K562 (cell line): ENCODE results near the gene TSPAN11.

Experiments
- BRD4 ChIP-seq: fragments of 200-600 bp; sonication (generic); IDR thresholded peaks from 2 replicates; pipeline ENCODE4 v1.6.1; 2017; ENCODE audit warnings: inconsistent platforms
- CREBBP ChIP-seq: IDR thresholded peaks from one replicate; pipeline ENCODE4 v1.6.1; 2012; ENCODE audit warnings: low read depth, mild to moderate bottlenecking, control low read depth, inconsistent platforms, low read length
- DACH1 ChIP-seq: fragments of 450-650 bp; IDR thresholded peaks from 2 replicates; pipeline ENCODE4 v1.6.1; 2018; ENCODE audit not compliant: partially characterized antibody
- KLF16 ChIP-seq: IDR thresholded peaks from 2 replicates; pipeline ENCODE4 v1.6.1; 2016; ENCODE audit warnings: antibody characterized with exemption
- MAFK ChIP-seq: IDR thresholded peaks from 2 replicates; pipeline ENCODE4 v1.6.1; 2011; ENCODE audit warnings: low read length, improper control_type of control experiment
- TF ChIP-seq, protein P1 (sequence below), 3 experiments: IDR thresholded peaks in 2 of 3; conservative IDR thresholded peaks in 1 of 3; 2 replicates each; pipeline ENCODE4 v1.5.1; 2011 to 2012; ENCODE audit warnings: low read length in 3 of 3, mild to moderate bottlenecking in 3 of 3, control low read depth in 2 of 3, improper control_type of control experiment in 1 of 3, inconsistent platforms in 1 of 3, low read depth in 1 of 3, mixed read lengths in 1 of 3, moderate library complexity in 1 of 3; ENCODE audit not compliant: insufficient read depth in 2 of 3
- TF ChIP-seq, protein P2 (sequence below): fragments of 250-450 bp; sonication (Bioruptor Pico); IDR thresholded peaks from 2 replicates; pipeline ENCODE4 v1.5.0; 2021

DNA sequence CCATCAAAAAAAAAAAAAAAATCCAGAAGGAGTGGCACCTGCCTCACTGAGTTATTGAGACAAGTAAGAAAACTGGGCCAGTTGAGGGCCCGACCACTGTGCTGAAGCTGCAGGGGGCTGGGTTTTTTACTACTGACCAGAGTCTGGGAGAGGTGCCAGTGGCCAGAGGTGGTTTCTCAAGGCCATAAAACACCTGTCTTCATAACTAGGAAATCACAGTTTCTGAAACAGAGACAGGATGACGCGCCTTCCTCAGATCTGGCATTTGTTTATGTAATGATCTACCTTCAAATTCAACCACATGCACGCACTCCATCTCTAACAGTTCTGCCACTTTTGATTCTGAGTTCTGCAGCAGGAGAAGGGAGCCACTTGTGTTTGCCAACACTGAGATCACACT lies 12.7 kb downstream of the TSPAN11 start:
- TF ChIP-seq DACH1 (no peak), MAFK (no peak), BRD4 (no peak), CREBBP (no peak), KLF16 (no peak)
- TF ChIP-seq, protein P1, sequence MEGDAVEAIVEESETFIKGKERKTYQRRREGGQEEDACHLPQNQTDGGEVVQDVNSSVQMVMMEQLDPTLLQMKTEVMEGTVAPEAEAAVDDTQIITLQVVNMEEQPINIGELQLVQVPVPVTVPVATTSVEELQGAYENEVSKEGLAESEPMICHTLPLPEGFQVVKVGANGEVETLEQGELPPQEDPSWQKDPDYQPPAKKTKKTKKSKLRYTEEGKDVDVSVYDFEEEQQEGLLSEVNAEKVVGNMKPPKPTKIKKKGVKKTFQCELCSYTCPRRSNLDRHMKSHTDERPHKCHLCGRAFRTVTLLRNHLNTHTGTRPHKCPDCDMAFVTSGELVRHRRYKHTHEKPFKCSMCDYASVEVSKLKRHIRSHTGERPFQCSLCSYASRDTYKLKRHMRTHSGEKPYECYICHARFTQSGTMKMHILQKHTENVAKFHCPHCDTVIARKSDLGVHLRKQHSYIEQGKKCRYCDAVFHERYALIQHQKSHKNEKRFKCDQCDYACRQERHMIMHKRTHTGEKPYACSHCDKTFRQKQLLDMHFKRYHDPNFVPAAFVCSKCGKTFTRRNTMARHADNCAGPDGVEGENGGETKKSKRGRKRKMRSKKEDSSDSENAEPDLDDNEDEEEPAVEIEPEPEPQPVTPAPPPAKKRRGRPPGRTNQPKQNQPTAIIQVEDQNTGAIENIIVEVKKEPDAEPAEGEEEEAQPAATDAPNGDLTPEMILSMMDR (IDR thresholded peaks at IDR 0.05 in 2 of 3, conservative IDR thresholded peaks at IDR 0.05 in 1 of 3; ENCODE audit: insufficient read depth in 2 of 3, low read depth in 1 of 3, low read length in 3 of 3), result no peak
- TF ChIP-seq, protein P2, sequence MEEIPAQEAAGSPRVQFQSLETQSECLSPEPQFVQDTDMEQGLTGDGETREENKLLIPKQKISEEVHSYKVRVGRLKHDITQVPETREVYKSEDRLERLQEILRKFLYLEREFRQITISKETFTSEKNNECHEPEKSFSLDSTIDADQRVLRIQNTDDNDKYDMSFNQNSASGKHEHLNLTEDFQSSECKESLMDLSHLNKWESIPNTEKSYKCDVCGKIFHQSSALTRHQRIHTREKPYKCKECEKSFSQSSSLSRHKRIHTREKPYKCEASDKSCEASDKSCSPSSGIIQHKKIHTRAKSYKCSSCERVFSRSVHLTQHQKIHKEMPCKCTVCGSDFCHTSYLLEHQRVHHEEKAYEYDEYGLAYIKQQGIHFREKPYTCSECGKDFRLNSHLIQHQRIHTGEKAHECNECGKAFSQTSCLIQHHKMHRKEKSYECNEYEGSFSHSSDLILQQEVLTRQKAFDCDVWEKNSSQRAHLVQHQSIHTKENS (CRISPR knock-in tag), result no peak
